DMS153 treated with DMSO at 0.1 percent for 48 hours (cell line): ENCODE measurements around the gene PDE8B.
"Not testable (repeated sequence)": the region's sequence is repeated elsewhere in the genome, so short reads cannot be mapped to it uniquely, and the experiment has no call there.

Source experiments
- DNase-seq: peaks from one replicate; lab custom pipeline; 2025; ENCODE audit not compliant: unreplicated experiment; lab: John Stamatoyannopoulos, UW

PDE8B gene

GRCh38 chr5:77428526-77428925 is 218.0 kb downstream of the PDE8B start:
- no peak for DNase-seq

DNA sequence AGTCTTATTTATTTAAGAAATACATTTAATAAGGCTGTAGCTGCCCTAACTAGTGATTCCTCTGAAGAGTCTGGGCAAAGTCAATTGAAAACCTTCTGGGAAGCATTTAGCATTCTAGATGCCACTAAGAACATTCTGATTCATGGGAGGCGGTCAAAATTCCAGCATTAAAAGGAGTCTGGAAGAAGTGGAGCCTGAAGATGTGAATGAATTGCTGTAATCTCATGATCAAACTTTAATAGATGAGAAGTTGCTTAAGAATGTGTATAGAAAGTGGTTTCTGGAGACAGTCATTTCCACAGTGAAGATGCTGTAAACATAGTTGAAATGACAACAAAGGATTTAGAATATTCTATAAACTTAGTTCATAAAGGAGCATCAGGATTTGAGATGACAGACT is 220.2 kb downstream of the PDE8B start:
- no peak for DNase-seq

DNA sequence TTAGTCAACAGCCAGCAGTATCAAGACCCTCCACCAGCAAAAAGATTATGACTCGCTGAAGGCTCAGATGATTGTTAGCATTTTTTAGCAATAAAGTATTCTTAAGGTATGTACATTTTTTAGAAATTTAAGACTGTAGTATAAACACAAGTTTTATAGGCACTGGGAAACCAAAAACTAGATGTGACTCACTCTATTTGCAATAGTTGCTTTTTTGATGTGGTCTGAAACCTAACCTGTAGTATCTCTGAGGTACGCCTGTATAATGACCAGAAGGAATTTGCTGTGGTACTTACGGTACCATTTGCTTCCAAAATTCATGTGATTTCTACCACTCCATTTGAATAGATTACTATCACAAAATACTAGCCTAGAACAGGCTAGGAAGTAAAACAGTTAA is 220.8 kb downstream of the PDE8B start:
- no peak for DNase-seq

DNA sequence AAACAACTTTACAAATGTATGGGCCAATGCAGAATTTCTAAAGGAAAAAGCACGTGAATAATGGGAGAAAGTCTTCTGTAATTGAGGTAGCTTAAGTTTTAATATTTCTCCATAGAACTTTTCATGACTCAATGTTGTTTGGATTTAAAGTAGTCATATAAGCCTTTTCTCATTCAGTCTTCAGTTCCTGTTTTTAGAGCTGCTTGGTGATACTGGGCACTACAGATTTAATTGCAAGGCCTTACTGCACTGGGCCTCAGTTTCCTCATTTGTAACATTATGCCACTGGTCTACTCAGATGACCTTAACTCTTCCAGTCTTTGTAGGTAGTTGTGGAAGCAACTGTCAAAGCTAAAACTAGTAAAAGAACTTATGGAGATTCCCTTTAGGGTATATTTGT is 221.2 kb downstream of the PDE8B start:
- no peak for DNase-seq

DNA sequence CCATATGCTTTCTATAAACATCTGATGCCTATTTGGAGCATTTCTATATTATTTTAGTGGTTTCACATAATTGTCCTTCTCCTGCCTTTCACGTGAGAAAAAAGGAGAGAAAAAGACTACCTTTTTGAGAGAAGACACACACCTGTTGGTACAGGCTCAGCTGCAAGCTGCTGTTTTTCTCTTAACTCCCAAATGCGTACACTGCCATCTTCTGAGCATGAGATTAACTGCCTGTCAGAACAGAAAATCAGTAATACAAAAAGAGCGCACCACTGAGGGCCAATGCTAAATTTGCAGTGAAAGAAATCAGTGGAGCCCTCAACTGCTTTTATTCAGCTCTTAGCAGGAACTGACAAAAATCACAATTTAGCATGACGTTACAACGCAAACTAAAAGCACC is 226.7 kb downstream of the PDE8B start:
- DNase-seq: peak; percentile 3

GRCh38 chr5:77438071-77438470 is 227.6 kb downstream of the PDE8B start:
- DNase-seq: no peak

- no peak for DNase-seq
These were observed 233.2 kb downstream of the PDE8B start for GRCh38 chr5:77443670-77444069.

- no peak for DNase-seq
These were observed 233.9 kb downstream of the PDE8B start for GRCh38 chr5:77444356-77444755.

DNA sequence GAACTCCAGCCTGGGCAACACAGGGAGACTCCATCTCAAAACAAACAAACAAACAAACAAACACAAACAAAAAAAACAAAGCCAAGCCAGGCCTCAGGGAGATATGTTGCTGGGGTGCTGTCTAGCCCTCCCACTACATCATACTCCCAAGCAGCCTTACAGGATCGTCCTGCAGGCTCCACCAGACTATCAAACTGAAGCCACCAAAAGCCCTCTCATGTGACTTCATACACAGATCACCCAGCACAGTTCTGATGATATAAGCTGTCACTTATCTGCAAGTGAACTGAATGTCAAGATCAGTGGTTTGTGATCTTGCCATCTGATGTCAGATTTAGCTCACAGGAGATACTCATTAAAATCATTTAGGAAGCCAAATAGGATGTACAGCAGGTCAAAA is 238.4 kb downstream of the PDE8B start:
- DNase-seq: no peak

- DNase-seq: no peak
These were observed 238.8 kb downstream of the PDE8B start for GRCh38 chr5:77449277-77449676.

DNA sequence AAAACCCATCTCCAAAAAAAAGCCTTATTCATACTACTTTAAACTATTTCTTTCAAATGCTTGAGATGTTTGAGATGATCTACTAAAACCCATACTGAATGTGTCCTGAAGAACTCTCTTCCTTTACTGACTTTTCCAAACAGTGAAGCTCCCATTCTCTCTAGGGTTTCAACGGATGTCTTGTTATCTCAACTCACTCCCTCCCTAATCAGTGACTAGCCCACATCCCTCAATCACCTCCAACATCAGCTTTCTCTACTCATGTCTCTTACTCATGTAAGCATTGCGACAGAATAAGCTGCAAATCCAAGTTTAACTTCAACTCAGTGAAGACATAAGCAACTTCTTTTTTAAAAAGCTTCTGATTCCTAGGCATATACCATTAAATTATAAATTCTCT is 239.5 kb downstream of the PDE8B start:
- DNase-seq: no peak

- DNase-seq: no peak
These were observed 241.9 kb downstream of the PDE8B start for GRCh38 chr5:77452351-77452750.

GRCh38 chr5:77454123-77454522 is 243.6 kb downstream of the PDE8B start:
- DNase-seq: no peak

- DNase-seq: no peak
These were observed 250.8 kb downstream of the PDE8B start for GRCh38 chr5:77461287-77461686.

DNA sequence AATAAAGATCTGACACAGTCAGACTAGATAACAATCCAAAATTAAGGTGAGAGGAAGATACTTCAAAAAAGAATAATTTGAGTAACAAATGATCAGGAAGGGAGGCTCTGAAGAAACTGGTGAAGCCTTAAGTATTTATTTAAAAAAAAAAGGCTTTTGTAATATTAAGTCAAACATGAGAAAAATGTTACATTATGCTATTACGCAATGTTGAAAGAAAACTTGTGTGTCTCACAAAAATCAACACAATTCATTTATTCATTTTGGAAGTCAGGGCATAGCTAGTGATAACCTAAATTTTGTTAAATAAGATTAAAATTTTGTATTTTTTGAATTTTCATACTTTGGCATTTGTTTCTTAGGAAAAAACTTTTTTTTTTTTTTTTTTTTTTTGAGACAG is 253.4 kb downstream of the PDE8B start:
- DNase-seq: no peak

DNA sequence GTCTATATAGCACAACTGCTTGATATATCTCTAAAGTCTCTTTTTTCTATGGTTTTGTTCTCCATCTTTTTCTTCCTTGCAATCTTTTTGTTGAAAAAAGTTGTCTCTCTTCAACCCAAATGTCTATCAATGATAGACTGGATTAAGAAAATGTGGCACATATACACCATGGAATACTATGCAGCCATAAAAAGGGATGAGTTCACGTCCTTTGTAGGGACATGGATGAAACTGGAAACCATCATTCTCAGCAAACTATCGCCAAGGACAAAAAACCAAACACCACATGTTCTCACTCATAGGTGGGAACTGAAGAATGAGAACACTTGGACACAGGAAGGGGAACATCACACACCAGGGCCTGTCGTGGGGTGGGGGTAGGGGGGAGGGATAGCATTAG is 258.4 kb downstream of the PDE8B start:
- DNase-seq: not testable (repeated sequence)

- not testable (repeated sequence) for DNase-seq
These were observed 264.6 kb downstream of the PDE8B start for GRCh38 chr5:77475041-77475440.
